Thyroid gland (tissue), 4 donors: ENCODE measurements around the gene TNKS2.

ENCODE experiments used
- POLR2A ChIP-seq, 2 donors: fragments of 450-650 bp; IDR thresholded peaks; one replicate each; pipeline ENCODE4 v1.6.1; 2017; ENCODE audit warnings: antibody characterized with exemption in 2 of 2, mild to moderate bottlenecking in 2 of 2, moderate library complexity in 1 of 2
- TF ChIP-seq, protein P1 (sequence below), 6 experiments: fragments of 200-600 bp in 3 of 6; fragments of 450-650 bp in 3 of 6; sonication (generic) in 3 of 6; IDR thresholded peaks; one replicate each; pipeline ENCODE4 v1.5.1; 2016 to 2019; ENCODE audit warnings: antibody characterized with exemption in 6 of 6, mild to moderate bottlenecking in 2 of 6, inconsistent platforms in 1 of 6, moderate library complexity in 1 of 6

GRCh38 chr10:91860885-91861284 is 62.7 kb downstream of the TNKS2 start:
- TF ChIP-seq, protein P1, sequence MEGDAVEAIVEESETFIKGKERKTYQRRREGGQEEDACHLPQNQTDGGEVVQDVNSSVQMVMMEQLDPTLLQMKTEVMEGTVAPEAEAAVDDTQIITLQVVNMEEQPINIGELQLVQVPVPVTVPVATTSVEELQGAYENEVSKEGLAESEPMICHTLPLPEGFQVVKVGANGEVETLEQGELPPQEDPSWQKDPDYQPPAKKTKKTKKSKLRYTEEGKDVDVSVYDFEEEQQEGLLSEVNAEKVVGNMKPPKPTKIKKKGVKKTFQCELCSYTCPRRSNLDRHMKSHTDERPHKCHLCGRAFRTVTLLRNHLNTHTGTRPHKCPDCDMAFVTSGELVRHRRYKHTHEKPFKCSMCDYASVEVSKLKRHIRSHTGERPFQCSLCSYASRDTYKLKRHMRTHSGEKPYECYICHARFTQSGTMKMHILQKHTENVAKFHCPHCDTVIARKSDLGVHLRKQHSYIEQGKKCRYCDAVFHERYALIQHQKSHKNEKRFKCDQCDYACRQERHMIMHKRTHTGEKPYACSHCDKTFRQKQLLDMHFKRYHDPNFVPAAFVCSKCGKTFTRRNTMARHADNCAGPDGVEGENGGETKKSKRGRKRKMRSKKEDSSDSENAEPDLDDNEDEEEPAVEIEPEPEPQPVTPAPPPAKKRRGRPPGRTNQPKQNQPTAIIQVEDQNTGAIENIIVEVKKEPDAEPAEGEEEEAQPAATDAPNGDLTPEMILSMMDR (IDR thresholded peaks at IDR 0.05) = no peak
- TF ChIP-seq POLR2A (IDR thresholded peaks at IDR 0.05) = no peak
